Endothelial cell (in vitro differentiated cells): ENCODE measurements around the gene ROPN1L. TPM values are rescaled to one million over a fixed set of nuclear protein-coding genes. Genes with fewer than 3 reads are reported as not detected.
"Not testable (repeated sequence)": the region's sequence is repeated elsewhere in the genome, so short reads cannot be mapped to it uniquely, and the experiment has no call there.

Source experiments
- DNase-seq: peaks from one replicate; pipeline ENCODE4 v3.0.0; 2021; ENCODE audit warnings: low spot score
- H3K27ac Mint-ChIP-seq: one replicate; pipeline ENCODE4 v1.8.0; 2021; ENCODE audit warnings: mixed read lengths, inconsistent platforms; ENCODE audit not compliant: unreplicated experiment
- H3K27me3 Mint-ChIP-seq: one replicate; pipeline ENCODE4 v1.8.0; 2021; ENCODE audit warnings: mild to moderate bottlenecking, moderate library complexity, mixed read lengths, inconsistent platforms; ENCODE audit not compliant: unreplicated experiment
- H3K36me3 Mint-ChIP-seq: one replicate; pipeline ENCODE4 v1.8.0; 2021; ENCODE audit warnings: mild to moderate bottlenecking, low read depth, mixed read lengths, inconsistent platforms; ENCODE audit not compliant: unreplicated experiment
- H3K4me1 Mint-ChIP-seq: one replicate; pipeline ENCODE4 v1.8.0; 2021; ENCODE audit warnings: mild to moderate bottlenecking, mixed read lengths, inconsistent platforms; ENCODE audit not compliant: unreplicated experiment
- H3K4me3 Mint-ChIP-seq: one replicate; pipeline ENCODE4 v1.8.0; 2021; ENCODE audit warnings: mild to moderate bottlenecking, mixed read lengths, inconsistent platforms; ENCODE audit not compliant: unreplicated experiment
- H3K9me3 Mint-ChIP-seq: one replicate; pipeline ENCODE4 v1.8.0; 2021; ENCODE audit warnings: mixed read lengths, inconsistent platforms; ENCODE audit not compliant: unreplicated experiment
- CTCF ChIP-seq: fragments of 200-600 bp; sonication (generic); IDR thresholded peaks from one replicate; pipeline ENCODE4 v1.5.0; 2021; ENCODE audit warnings: antibody characterized with exemption; ENCODE audit not compliant: unreplicated experiment
- total RNA-seq: library from RNA; stranded (reverse); fragmentation: NEBNext Ultra II Directional; extraction: Animal tissue kit (Norgen Biotek cat#: 25700); gene quantifications from one replicate; pipeline ENCODE4 v1.2.1, GENCODE V29; 2021; ENCODE audit not compliant: unreplicated experiment

Gene ROPN1L
- total RNA-seq, 1 donor from 2014 or later: 4.0 TPM

GRCh38 chr5:10491673-10492026, 50.0 kb downstream of the ROPN1L start:
- Mint-ChIP-seq H3K27me3 (peaks cover 4% of the 10 kb centered on the region), H3K27ac (no peak overlapping the region), H3K4me3 (no peak overlapping the region), H3K4me1 (peaks cover 13% of the 10 kb centered on the region), H3K9me3 (peaks cover 13% of the 10 kb centered on the region), H3K36me3 (peaks cover 15% of the 10 kb centered on the region)
- TF ChIP-seq CTCF: no peak
- DNase-seq: no peak

- DNase-seq: no peak
- H3K27ac Mint-ChIP-seq: no peak overlapping the region
- peaks cover 13% of the 10 kb centered on the region for H3K9me3 Mint-ChIP-seq
- H3K27me3 Mint-ChIP-seq: peaks cover 3% of the 10 kb centered on the region
- H3K4me3 Mint-ChIP-seq: no peak overlapping the region
- H3K4me1 Mint-ChIP-seq: peaks cover 10% of the 10 kb centered on the region
- peaks cover 15% of the 10 kb centered on the region for H3K36me3 Mint-ChIP-seq
- no peak for TF ChIP-seq CTCF
Observed at GRCh38 chr5:10493884-10494283, 52.2 kb downstream of the ROPN1L start.

- Mint-ChIP-seq H3K36me3 (peaks cover 15% of the 10 kb centered on the region), H3K9me3 (peaks cover 13% of the 10 kb centered on the region)
- H3K4me3 Mint-ChIP-seq, H3K4me1 Mint-ChIP-seq, DNase-seq, H3K27me3 Mint-ChIP-seq, H3K27ac Mint-ChIP-seq: not testable (repeated sequence)
Observed at GRCh38 chr5:10494497-10494896, 52.8 kb downstream of the ROPN1L start.

- DNase-seq: no peak
- Mint-ChIP-seq H3K27ac (no peak overlapping the region), H3K27me3 (peaks cover 2% of the 10 kb centered on the region), H3K36me3 (peaks cover 12% of the 10 kb centered on the region), H3K4me3 (no peak overlapping the region), H3K9me3 (peaks cover 13% of the 10 kb centered on the region), H3K4me1 (no peaks in the 10 kb centered on the region)
- no peak for TF ChIP-seq CTCF
Observed at GRCh38 chr5:10497554-10497953, 55.9 kb downstream of the ROPN1L start.

GRCh38 chr5:10498350-10498749, 56.7 kb downstream of the ROPN1L start:
- H3K9me3 Mint-ChIP-seq: peaks cover 13% of the 10 kb centered on the region
- TF ChIP-seq CTCF: no peak
- peaks cover 12% of the 10 kb centered on the region for H3K36me3 Mint-ChIP-seq
- H3K4me1 Mint-ChIP-seq: no peaks in the 10 kb centered on the region
- DNase-seq: no peak
- H3K27me3 Mint-ChIP-seq: peaks cover 4% of the 10 kb centered on the region
- no peak overlapping the region for H3K4me3 Mint-ChIP-seq
- H3K27ac Mint-ChIP-seq: no peak overlapping the region

- no peak for TF ChIP-seq CTCF
- H3K36me3 Mint-ChIP-seq: peaks cover 11% of the 10 kb centered on the region
- H3K4me1 Mint-ChIP-seq: no peaks in the 10 kb centered on the region
- no peak for DNase-seq
- peaks cover 10% of the 10 kb centered on the region for H3K9me3 Mint-ChIP-seq
- H3K4me3 Mint-ChIP-seq: no peak overlapping the region
- no peak overlapping the region for H3K27ac Mint-ChIP-seq
- peaks cover 4% of the 10 kb centered on the region for H3K27me3 Mint-ChIP-seq
Observed at GRCh38 chr5:10499066-10499465, 57.4 kb downstream of the ROPN1L start.
